Suppressor macrophage (primary cell): ENCODE measurements around the gene TSPO2.
A peak's percentile ranks its signal among the peaks of the same experiment; 100 is the strongest.

Experiments
- DNase-seq, 4 experiments: peaks; one replicate each; pipeline ENCODE4 v3.0.0-alpha.2; 2020 to 2022

TSPO2 gene

GRCh38 chr6:41027799-41028560, 14.3 kb upstream of the TSPO2 start:
- DNase-seq, result peak; percentile 78 to 92 (median 90)

- DNase-seq, result no peak
Measured at GRCh38 chr6:41028561-41029412, 13.5 kb upstream of the TSPO2 start.

GRCh38 chr6:41032830-41033229, 9.4 kb upstream of the TSPO2 start:
- no peak for DNase-seq

GRCh38 chr6:41033776-41034175, 8.5 kb upstream of the TSPO2 start:
- DNase-seq, result no peak

GRCh38 chr6:41036186-41036585, 6.1 kb upstream of the TSPO2 start:
- DNase-seq, result no peak

- no peak for DNase-seq
Measured at GRCh38 chr6:41036601-41037000, 5.7 kb upstream of the TSPO2 start.

GRCh38 chr6:41037107-41037900, 5.0 kb upstream of the TSPO2 start:
- DNase-seq, result no peak

- no peak for DNase-seq
Measured at GRCh38 chr6:41038205-41038604, 4.1 kb upstream of the TSPO2 start.

GRCh38 chr6:41039060-41039998, 2.9 kb upstream of the TSPO2 start, which contains the start of gene UNC5CL:
UNC5CL (minus strand) TSS chr6:41039221; CDS start chr6:41035074, 4,147 bp downstream.
- peak; percentile 24 to 64 (median 46) for DNase-seq

GRCh38 chr6:41040101-41040939, 1.9 kb upstream of the TSPO2 start:
- DNase-seq, result peak; percentile 49 to 76 (median 74)

GRCh38 chr6:41040940-41041536, 1.2 kb upstream of the TSPO2 start:
- DNase-seq, result no peak

GRCh38 chr6:41043151-41043550, 884 bp downstream of the TSPO2 start:
- DNase-seq, result no peak

GRCh38 chr6:41045664-41046063, 3.4 kb downstream of the TSPO2 start:
- no peak for DNase-seq

GRCh38 chr6:41046084-41046483, 3.8 kb downstream of the TSPO2 start:
- no peak for DNase-seq

GRCh38 chr6:41047306-41047705, 5.0 kb downstream of the TSPO2 start:
- DNase-seq, result no peak

GRCh38 chr6:41047745-41048732, 5.8 kb downstream of the TSPO2 start:
- no peak for DNase-seq

GRCh38 chr6:41049521-41049920, 7.3 kb downstream of the TSPO2 start:
- no peak for DNase-seq

GRCh38 chr6:41049955-41050354, 7.7 kb downstream of the TSPO2 start:
- no peak for DNase-seq

- no peak for DNase-seq
Measured at GRCh38 chr6:41050536-41050935, 8.3 kb downstream of the TSPO2 start.
